HEK293 (cell line): Measurements from ENCODE around the gene ZEB2.

ENCODE experiments used
- CTCF ChIA-PET: fragments of 350-600 bp; formaldehyde crosslinking; extraction: SDS; loops from one replicate; lab custom pipeline; 2021; ENCODE audit warnings: antibody characterized with exemption; lab: Yijun Ruan, JAX
- POLR2A ChIA-PET: fragments of 300-600 bp; formaldehyde crosslinking; extraction: SDS; loops from one replicate; lab custom pipeline; 2020; ENCODE audit warnings: antibody characterized with exemption, inconsistent platforms; lab: Yijun Ruan, JAX
- H3K27ac ChIP-seq: fragments of 200-500 bp; sonication (Bioruptor generic); 2 replicates; pipeline ENCODE4 v1.5.1; 2014; ENCODE audit warnings: low read depth, low read length, control low read depth, inconsistent platforms; ENCODE audit errors: extremely low read depth
- H3K36me3 ChIP-seq, 2 experiments: fragments of 200-500 bp in 1 of 2; sonication (Bioruptor generic) in 1 of 2; 1 replicate in 1 of 2; 2 replicates in 1 of 2; pipeline ENCODE4 v1.5.1; 2014 to 2017; ENCODE audit warnings: inconsistent platforms in 2 of 2, low read length in 2 of 2; ENCODE audit not compliant: control insufficient read depth in 2 of 2, insufficient read depth in 1 of 2
- H3K4me1 ChIP-seq: fragments of 200-500 bp; sonication (Bioruptor generic); 2 replicates; pipeline ENCODE4 v1.5.1; 2014; ENCODE audit warnings: mild to moderate bottlenecking, low read length, inconsistent platforms; ENCODE audit not compliant: control insufficient read depth, insufficient read depth
- H3K4me3 ChIP-seq: 2 replicates; pipeline ENCODE4 v1.5.1; 2011; ENCODE audit warnings: low read depth, mild to moderate bottlenecking, control low read depth, low read length, moderate library complexity
- H3K9me3 ChIP-seq: fragments of 200-500 bp; sonication (Bioruptor generic); 2 replicates; pipeline ENCODE4 v1.5.1; 2014; ENCODE audit warnings: low read depth, low read length, inconsistent platforms; ENCODE audit not compliant: control insufficient read depth, insufficient read depth
- GLI4 ChIP-seq: fragments of 450-650 bp; formaldehyde crosslinking; IDR thresholded peaks from 2 replicates; pipeline ENCODE4 v1.5.1; 2016; ENCODE audit warnings: missing biosample characterization, missing genetic modification characterization
- KLF8 ChIP-seq: fragments of 450-650 bp; formaldehyde crosslinking; IDR thresholded peaks from 2 replicates; pipeline ENCODE4 v1.5.1; 2016; ENCODE audit warnings: missing biosample characterization, missing genetic modification characterization
- SCRT1 ChIP-seq: fragments of 450-650 bp; formaldehyde crosslinking; IDR thresholded peaks from 2 replicates; pipeline ENCODE4 v1.5.1; 2016; ENCODE audit warnings: missing biosample characterization, missing genetic modification characterization, borderline replicate concordance
- SP2 ChIP-seq: fragments of 450-650 bp; formaldehyde crosslinking; IDR thresholded peaks from 2 replicates; pipeline ENCODE4 v1.5.1; 2016; ENCODE audit warnings: missing biosample characterization, missing genetic modification characterization
- ZBTB48 ChIP-seq: fragments of 450-650 bp; formaldehyde crosslinking; IDR thresholded peaks from 2 replicates; pipeline ENCODE4 v1.5.1; 2016; ENCODE audit warnings: missing biosample characterization, missing genetic modification characterization
- ZBTB8A ChIP-seq: fragments of 450-650 bp; formaldehyde crosslinking; IDR thresholded peaks from 2 replicates; pipeline ENCODE4 v1.5.1; 2016; ENCODE audit warnings: missing biosample characterization, missing genetic modification characterization
- ZNF169 ChIP-seq: fragments of 450-650 bp; formaldehyde crosslinking; IDR thresholded peaks from 2 replicates; pipeline ENCODE4 v1.5.1; 2016; ENCODE audit warnings: missing biosample characterization, missing genetic modification characterization
- ZNF174 ChIP-seq: fragments of 450-650 bp; formaldehyde crosslinking; IDR thresholded peaks from 2 replicates; pipeline ENCODE4 v1.5.0; 2017; ENCODE audit warnings: missing biosample characterization, mild to moderate bottlenecking, missing genetic modification characterization
- ZNF266 ChIP-seq: fragments of 450-650 bp; formaldehyde crosslinking; IDR thresholded peaks from 2 replicates; pipeline ENCODE4 v1.5.1; 2016; ENCODE audit warnings: missing biosample characterization, missing genetic modification characterization, low read depth
- ZNF274 ChIP-seq, 2 experiments: fragments of 200-500 bp in 1 of 2; fragments of 450-650 bp in 1 of 2; sonication (Bioruptor generic) in 1 of 2; formaldehyde crosslinking in 1 of 2; IDR thresholded peaks; 2 replicates each; pipeline versions ENCODE4 v1.5.1 to v1.6.1; 2014 to 2016; ENCODE audit warnings: borderline replicate concordance in 1 of 2, inconsistent platforms in 1 of 2, low read length in 1 of 2, missing biosample characterization in 1 of 2, missing genetic modification characterization in 1 of 2
- ZNF658 ChIP-seq: fragments of 450-650 bp; formaldehyde crosslinking; IDR thresholded peaks from 2 replicates; pipeline ENCODE4; 2016; ENCODE audit warnings: missing biosample characterization, missing genetic modification characterization
- ZNF707 ChIP-seq: fragments of 450-650 bp; formaldehyde crosslinking; IDR thresholded peaks from 2 replicates; pipeline ENCODE4 v1.5.1; 2016; ENCODE audit warnings: missing biosample characterization, missing genetic modification characterization
- ZSCAN16 ChIP-seq: fragments of 450-650 bp; formaldehyde crosslinking; IDR thresholded peaks from 2 replicates; pipeline ENCODE4 v1.5.1; 2016; ENCODE audit warnings: missing biosample characterization, missing genetic modification characterization
- ZSCAN23 ChIP-seq: fragments of 450-650 bp; formaldehyde crosslinking; IDR thresholded peaks from 2 replicates; pipeline ENCODE4 v1.5.1; 2016; ENCODE audit warnings: missing biosample characterization, missing genetic modification characterization
- TF ChIP-seq, protein P1 (sequence below): fragments of 450-650 bp; formaldehyde crosslinking; IDR thresholded peaks from 2 replicates; pipeline ENCODE4 v1.5.1; 2016; ENCODE audit warnings: missing biosample characterization, missing genetic modification characterization
- TF ChIP-seq, protein P2 (sequence below): fragments of 450-650 bp; formaldehyde crosslinking; IDR thresholded peaks from 2 replicates; pipeline ENCODE4 v1.5.0; 2017; ENCODE audit warnings: missing biosample characterization, missing genetic modification characterization, borderline replicate concordance
- TF ChIP-seq, protein P3 (sequence below): fragments of 450-650 bp; formaldehyde crosslinking; IDR thresholded peaks from 2 replicates; pipeline ENCODE4 v1.5.1; 2016; ENCODE audit warnings: missing biosample characterization, missing genetic modification characterization
- TF ChIP-seq, protein P4 (sequence below): fragments of 450-650 bp; formaldehyde crosslinking; IDR thresholded peaks from 2 replicates; pipeline ENCODE4 v1.5.1; 2016; ENCODE audit warnings: missing biosample characterization, missing genetic modification characterization
- TF ChIP-seq, protein P5 (sequence below): fragments of 450-650 bp; IDR thresholded peaks from 2 replicates; pipeline ENCODE4 v1.5.1; 2018; ENCODE audit warnings: missing biosample characterization, missing genetic modification characterization
- TF ChIP-seq, protein P6 (sequence below): fragments of 450-650 bp; formaldehyde crosslinking; IDR thresholded peaks from 2 replicates; pipeline ENCODE4 v1.5.1; 2016; ENCODE audit warnings: missing biosample characterization, missing genetic modification characterization, borderline replicate concordance

The ZEB2 gene

DNA sequence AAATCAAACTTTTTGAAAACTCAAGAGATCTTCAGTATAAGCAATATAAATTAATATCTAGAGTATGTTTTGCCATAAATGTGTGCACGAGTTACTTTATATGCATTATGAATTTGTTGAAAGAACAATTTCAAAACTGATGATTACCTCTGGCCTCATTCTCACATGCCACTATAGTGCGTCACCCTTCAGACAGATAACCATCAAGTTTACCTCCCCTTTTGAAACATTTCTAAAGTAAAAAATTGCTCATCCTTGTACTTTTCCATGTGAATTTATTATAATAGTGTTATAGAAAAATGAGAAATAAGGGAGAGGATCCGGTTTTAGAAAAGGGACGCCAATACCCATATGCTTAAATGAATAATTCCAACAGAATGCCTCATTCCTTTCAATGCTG, 38.3 kb downstream of the ZEB2 start (continued):
- TF ChIP-seq, protein P1, sequence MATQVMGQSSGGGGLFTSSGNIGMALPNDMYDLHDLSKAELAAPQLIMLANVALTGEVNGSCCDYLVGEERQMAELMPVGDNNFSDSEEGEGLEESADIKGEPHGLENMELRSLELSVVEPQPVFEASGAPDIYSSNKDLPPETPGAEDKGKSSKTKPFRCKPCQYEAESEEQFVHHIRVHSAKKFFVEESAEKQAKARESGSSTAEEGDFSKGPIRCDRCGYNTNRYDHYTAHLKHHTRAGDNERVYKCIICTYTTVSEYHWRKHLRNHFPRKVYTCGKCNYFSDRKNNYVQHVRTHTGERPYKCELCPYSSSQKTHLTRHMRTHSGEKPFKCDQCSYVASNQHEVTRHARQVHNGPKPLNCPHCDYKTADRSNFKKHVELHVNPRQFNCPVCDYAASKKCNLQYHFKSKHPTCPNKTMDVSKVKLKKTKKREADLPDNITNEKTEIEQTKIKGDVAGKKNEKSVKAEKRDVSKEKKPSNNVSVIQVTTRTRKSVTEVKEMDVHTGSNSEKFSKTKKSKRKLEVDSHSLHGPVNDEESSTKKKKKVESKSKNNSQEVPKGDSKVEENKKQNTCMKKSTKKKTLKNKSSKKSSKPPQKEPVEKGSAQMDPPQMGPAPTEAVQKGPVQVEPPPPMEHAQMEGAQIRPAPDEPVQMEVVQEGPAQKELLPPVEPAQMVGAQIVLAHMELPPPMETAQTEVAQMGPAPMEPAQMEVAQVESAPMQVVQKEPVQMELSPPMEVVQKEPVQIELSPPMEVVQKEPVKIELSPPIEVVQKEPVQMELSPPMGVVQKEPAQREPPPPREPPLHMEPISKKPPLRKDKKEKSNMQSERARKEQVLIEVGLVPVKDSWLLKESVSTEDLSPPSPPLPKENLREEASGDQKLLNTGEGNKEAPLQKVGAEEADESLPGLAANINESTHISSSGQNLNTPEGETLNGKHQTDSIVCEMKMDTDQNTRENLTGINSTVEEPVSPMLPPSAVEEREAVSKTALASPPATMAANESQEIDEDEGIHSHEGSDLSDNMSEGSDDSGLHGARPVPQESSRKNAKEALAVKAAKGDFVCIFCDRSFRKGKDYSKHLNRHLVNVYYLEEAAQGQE: no peak

DNA sequence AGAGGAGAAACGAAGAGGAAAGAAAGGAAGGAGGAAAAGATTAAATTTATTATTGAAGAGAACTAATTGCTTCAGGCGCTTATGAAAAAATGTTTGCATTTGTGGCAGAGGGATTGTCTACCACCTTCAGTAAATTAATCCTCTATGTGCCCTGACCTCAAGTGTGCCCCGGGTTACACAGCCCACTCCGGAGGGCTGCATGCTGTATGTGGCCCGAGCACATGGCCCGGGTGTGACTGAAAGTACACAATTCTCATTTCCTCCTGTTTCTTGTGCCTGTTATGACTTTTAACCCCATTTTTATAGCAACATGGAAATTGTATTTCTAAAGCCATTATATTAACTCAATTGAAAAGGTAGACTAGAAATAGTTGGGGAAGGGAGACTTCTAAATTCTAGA, 38.8 kb downstream of the ZEB2 start:
- no peaks in the 10 kb centered on the region for H3K36me3 ChIP-seq
- ChIA-PET POLR2A (no interaction called here), CTCF (interaction anchor here (0.6 kb wide), 1 partner anchor 154 kb away, joined by 3 read pairs; no protein-coding TSS in a partner anchor)
- no peaks in the 10 kb centered on the region for H3K9me3 ChIP-seq
- H3K4me1 ChIP-seq: peaks cover 12% of the 10 kb centered on the region
- H3K27ac ChIP-seq: no peak overlapping the region
- TF ChIP-seq, protein P2, sequence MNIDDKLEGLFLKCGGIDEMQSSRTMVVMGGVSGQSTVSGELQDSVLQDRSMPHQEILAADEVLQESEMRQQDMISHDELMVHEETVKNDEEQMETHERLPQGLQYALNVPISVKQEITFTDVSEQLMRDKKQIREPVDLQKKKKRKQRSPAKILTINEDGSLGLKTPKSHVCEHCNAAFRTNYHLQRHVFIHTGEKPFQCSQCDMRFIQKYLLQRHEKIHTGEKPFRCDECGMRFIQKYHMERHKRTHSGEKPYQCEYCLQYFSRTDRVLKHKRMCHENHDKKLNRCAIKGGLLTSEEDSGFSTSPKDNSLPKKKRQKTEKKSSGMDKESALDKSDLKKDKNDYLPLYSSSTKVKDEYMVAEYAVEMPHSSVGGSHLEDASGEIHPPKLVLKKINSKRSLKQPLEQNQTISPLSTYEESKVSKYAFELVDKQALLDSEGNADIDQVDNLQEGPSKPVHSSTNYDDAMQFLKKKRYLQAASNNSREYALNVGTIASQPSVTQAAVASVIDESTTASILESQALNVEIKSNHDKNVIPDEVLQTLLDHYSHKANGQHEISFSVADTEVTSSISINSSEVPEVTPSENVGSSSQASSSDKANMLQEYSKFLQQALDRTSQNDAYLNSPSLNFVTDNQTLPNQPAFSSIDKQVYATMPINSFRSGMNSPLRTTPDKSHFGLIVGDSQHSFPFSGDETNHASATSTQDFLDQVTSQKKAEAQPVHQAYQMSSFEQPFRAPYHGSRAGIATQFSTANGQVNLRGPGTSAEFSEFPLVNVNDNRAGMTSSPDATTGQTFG (tag by site-specific recombination): no peak
- TF ChIP-seq, protein P3, sequence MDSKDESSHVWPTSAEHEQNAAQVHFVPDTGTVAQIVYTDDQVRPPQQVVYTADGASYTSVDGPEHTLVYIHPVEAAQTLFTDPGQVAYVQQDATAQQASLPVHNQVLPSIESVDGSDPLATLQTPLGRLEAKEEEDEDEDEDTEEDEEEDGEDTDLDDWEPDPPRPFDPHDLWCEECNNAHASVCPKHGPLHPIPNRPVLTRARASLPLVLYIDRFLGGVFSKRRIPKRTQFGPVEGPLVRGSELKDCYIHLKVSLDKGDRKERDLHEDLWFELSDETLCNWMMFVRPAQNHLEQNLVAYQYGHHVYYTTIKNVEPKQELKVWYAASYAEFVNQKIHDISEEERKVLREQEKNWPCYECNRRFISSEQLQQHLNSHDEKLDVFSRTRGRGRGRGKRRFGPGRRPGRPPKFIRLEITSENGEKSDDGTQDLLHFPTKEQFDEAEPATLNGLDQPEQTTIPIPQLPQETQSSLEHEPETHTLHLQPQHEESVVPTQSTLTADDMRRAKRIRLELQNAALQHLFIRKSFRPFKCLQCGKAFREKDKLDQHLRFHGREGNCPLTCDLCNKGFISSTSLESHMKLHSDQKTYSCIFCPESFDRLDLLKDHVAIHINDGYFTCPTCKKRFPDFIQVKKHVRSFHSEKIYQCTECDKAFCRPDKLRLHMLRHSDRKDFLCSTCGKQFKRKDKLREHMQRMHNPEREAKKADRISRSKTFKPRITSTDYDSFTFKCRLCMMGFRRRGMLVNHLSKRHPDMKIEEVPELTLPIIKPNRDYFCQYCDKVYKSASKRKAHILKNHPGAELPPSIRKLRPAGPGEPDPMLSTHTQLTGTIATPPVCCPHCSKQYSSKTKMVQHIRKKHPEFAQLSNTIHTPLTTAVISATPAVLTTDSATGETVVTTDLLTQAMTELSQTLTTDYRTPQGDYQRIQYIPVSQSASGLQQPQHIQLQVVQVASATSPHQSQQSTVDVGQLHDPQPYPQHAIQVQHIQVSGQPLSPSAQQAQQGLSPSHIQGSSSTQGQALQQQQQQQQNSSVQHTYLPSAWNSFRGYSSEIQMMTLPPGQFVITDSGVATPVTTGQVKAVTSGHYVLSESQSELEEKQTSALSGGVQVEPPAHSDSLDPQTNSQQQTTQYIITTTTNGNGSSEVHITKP: no peak
- TF ChIP-seq ZNF658: no peak
- TF ChIP-seq, protein P4, sequence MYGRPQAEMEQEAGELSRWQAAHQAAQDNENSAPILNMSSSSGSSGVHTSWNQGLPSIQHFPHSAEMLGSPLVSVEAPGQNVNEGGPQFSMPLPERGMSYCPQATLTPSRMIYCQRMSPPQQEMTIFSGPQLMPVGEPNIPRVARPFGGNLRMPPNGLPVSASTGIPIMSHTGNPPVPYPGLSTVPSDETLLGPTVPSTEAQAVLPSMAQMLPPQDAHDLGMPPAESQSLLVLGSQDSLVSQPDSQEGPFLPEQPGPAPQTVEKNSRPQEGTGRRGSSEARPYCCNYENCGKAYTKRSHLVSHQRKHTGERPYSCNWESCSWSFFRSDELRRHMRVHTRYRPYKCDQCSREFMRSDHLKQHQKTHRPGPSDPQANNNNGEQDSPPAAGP (tag by site-specific recombination): no peak
- TF ChIP-seq SCRT1: no peak
- no peak for TF ChIP-seq KLF8 (tag by site-specific recombination)
- no peak for TF ChIP-seq ZSCAN16
- no peak overlapping the region for H3K4me3 ChIP-seq

DNA sequence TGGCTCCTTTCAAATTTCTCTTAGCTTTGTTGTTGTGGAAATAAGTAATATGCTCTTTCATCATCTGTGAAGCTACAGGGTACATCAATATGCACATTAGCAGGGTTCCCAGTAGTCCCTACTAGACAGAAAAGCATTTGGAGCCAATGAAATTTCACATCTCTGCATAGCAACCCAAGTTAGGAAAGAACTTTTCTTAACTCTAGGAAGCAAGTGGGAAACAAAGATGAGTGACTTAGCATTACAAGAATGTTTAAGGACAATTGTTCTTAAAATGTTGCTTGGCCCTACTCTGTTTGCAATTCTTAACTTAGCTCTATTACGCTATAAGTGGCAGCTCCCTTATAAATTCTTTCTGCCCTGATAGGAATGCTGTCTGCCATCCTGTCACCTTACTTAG, 39.6 kb downstream of the ZEB2 start:
- H3K4me3 ChIP-seq: no peak overlapping the region

More for the DNA sequence above, 39.6 kb downstream of the ZEB2 start:
- Histone ChIP-seq H3K9me3 (no peaks in the 10 kb centered on the region), H3K4me1 (peaks cover 17% of the 10 kb centered on the region)
- ChIA-PET CTCF (interaction anchor here (0.5 to 1.3 kb wide), 3 partner anchors 28 to 432 kb away, joined by 3 read pairs; no protein-coding TSS in a partner anchor), POLR2A (no interaction called here)
- no peak for TF ChIP-seq ZNF274 (IDR thresholded peaks at IDR 0.05; ENCODE audit: low read length)
- no peak for TF ChIP-seq ZNF274 (tag by site-specific recombination; IDR thresholded peaks at IDR 0.05; ENCODE audit: borderline replicate concordance)
- TF ChIP-seq, protein P5, sequence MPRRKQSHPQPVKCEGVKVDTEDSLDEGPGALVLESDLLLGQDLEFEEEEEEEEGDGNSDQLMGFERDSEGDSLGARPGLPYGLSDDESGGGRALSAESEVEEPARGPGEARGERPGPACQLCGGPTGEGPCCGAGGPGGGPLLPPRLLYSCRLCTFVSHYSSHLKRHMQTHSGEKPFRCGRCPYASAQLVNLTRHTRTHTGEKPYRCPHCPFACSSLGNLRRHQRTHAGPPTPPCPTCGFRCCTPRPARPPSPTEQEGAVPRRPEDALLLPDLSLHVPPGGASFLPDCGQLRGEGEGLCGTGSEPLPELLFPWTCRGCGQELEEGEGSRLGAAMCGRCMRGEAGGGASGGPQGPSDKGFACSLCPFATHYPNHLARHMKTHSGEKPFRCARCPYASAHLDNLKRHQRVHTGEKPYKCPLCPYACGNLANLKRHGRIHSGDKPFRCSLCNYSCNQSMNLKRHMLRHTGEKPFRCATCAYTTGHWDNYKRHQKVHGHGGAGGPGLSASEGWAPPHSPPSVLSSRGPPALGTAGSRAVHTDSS: no peak
- TF ChIP-seq ZBTB48 (tag by site-specific recombination): no peak
- TF ChIP-seq ZNF174 (tag by site-specific recombination): no peak
- TF ChIP-seq ZBTB8A: no peak
- TF ChIP-seq, protein P6, sequence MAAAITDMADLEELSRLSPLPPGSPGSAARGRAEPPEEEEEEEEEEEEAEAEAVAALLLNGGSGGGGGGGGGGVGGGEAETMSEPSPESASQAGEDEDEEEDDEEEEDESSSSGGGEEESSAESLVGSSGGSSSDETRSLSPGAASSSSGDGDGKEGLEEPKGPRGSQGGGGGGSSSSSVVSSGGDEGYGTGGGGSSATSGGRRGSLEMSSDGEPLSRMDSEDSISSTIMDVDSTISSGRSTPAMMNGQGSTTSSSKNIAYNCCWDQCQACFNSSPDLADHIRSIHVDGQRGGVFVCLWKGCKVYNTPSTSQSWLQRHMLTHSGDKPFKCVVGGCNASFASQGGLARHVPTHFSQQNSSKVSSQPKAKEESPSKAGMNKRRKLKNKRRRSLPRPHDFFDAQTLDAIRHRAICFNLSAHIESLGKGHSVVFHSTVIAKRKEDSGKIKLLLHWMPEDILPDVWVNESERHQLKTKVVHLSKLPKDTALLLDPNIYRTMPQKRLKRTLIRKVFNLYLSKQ: no peak
- no peak for TF ChIP-seq ZSCAN23 (tag by site-specific recombination)
- no peak for TF ChIP-seq GLI4 (tag by site-specific recombination)
- no peak for TF ChIP-seq SP2 (tag by site-specific recombination)
- no peak for TF ChIP-seq ZNF266 (tag by site-specific recombination)
- TF ChIP-seq ZNF707: no peak
- TF ChIP-seq ZNF169 (tag by site-specific recombination): no peak
- TF ChIP-seq, all 188 proteins: peak for 0
- no peak overlapping the region for H3K27ac ChIP-seq
- no peaks in the 10 kb centered on the region for H3K36me3 ChIP-seq
